ENCODE data around the gene VAV2. TPM values are rescaled to one million over a fixed set of nuclear protein-coding genes. Genes with fewer than 3 reads are reported as not detected.

VAV2 gene
- polyA plus RNA-seq, 1 of the 3 experiments (the other 2 are of a cell fraction), result 14.9 TPM

DNA sequence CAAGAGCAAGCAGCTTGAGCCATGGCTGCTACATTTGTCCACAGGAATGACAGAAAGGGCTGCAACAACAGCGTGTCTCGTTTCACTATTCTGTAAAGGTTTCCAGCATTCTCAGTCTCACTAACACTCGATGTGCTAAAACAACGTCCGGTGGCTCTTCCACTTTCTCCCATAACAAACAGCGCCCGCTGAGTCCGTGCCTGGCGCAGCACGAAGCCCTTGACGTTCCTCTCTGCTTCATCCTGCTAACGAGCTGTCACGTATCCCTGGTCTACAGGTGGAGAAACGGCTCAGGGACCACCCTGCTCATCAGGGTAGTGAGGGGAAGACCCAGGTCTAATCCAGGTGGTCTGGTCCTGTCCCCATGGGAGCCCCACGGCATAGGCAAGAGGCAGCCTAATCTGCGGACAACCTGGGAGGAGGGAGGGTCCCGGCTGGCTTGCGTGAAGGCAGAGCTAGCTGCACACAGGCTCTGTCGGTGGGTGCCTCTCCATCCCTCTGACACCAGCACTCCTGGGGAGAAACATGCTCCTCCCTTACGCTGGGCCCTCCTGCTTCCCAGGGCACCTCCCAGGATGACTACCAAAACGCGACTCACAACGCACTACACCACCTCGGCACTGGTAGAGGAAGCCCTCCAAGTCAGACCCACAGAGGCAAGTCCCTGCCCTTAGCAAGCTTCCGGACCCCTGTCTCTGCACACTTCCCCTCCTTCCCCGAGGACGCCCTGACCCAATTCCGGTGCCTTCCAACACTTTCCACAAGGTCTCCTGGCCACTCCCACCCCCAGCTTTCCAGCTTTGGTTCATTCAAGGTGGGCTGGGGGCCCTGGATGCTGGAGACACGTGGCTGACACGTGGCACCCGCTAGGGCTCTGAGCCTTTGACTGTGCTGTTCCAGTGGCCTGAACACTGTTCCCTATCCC lies 43.3 kb downstream of the VAV2 start:
- Histone ChIP-seq H3K27me3 (ENCODE audit: insufficient read depth) (no peaks in the 10 kb centered on the region), H2AFZ (ENCODE audit: low read depth) (no peak overlapping the region), H3K4me1 (ENCODE audit: control insufficient read depth in 1 of 2, insufficient read depth in 2 of 2, low read depth in 1 of 2, low read length in 1 of 2) (peaks cover 13 to 54% of the 10 kb centered on the region in 2 experiments), H3K9me3 (no peaks in the 10 kb centered on the region), H3K9me2 (no peaks in the 10 kb centered on the region), H3F3A (replicated peaks; ENCODE audit: insufficient read depth) (peaks cover 10% of the 10 kb centered on the region), H3K27ac (ENCODE audit: low read depth in 2 of 2, low read length in 1 of 2) (peak overlapping the region in 1 of 2 experiments; percentile 22; a peak in 1 of 4 replicates), H3K36me3 (replicated peaks in 1 of 2; ENCODE audit: control insufficient read depth in 1 of 2, insufficient read depth in 2 of 2, low read length in 1 of 2) (no peaks in the 10 kb centered on the region), H3K4me2 (no peak overlapping the region), H3K9ac (no peak overlapping the region), H3K4me3 (ENCODE audit: low read depth in 2 of 2, low read length in 1 of 2) (no peak overlapping the region), H4K20me1 (ENCODE audit: insufficient read depth) (peaks cover 71% of the 10 kb centered on the region), H3K79me2 (ENCODE audit: insufficient read depth) (peaks cover 96% of the 10 kb centered on the region)
- ChIA-PET POLR2A (interaction anchor here (0.9 kb wide), 1 partner anchor 8 kb away, joined by 3 read pairs; no protein-coding TSS in a partner anchor), CTCF (interaction anchor here (0.8 to 1.5 kb wide), 6 partner anchors 11 to 124 kb away, joined by 3 to 8 read pairs (median 3); no protein-coding TSS in a partner anchor)
- DNase-seq, result no peak
- TF ChIP-seq YY1 (IDR thresholded peaks at IDR 0.05; ENCODE audit: low read depth) (no peak), GATA2 (CRISPR knock-in tag; IDR thresholded peaks at IDR 0.05) (no peak), JUND (IDR thresholded peaks at IDR 0.05) (no peak), RXRA (IDR thresholded peaks at IDR 0.05; ENCODE audit: borderline replicate concordance, low read depth) (no peak), GABPA (IDR thresholded peaks at IDR 0.05; ENCODE audit: low read depth) (no peak), EZH2phosphoT487 (IDR thresholded peaks at IDR 0.05; ENCODE audit: borderline replicate concordance, low read depth) (no peak), FOXJ3 (CRISPR knock-in tag; IDR thresholded peaks at IDR 0.05) (no peak), TAF1 (IDR thresholded peaks at IDR 0.05; ENCODE audit: borderline replicate concordance, low read depth, low read length) (no peak), RFX5 (IDR thresholded peaks at IDR 0.05; ENCODE audit: low read length) (no peak), SMC3 (IDR thresholded peaks at IDR 0.05; ENCODE audit: low read depth, low read length) (no peak), RAD21 (IDR thresholded peaks at IDR 0.05; ENCODE audit: low read length) (no peak), ELF1 (IDR thresholded peaks at IDR 0.05) (no peak), MEF2A (IDR thresholded peaks at IDR 0.05; ENCODE audit: borderline replicate concordance, low read depth) (no peak), TEAD4 (IDR thresholded peaks at IDR 0.05; ENCODE audit: borderline replicate concordance, insufficient read depth) (no peak)
- TF ChIP-seq, protein P1, sequence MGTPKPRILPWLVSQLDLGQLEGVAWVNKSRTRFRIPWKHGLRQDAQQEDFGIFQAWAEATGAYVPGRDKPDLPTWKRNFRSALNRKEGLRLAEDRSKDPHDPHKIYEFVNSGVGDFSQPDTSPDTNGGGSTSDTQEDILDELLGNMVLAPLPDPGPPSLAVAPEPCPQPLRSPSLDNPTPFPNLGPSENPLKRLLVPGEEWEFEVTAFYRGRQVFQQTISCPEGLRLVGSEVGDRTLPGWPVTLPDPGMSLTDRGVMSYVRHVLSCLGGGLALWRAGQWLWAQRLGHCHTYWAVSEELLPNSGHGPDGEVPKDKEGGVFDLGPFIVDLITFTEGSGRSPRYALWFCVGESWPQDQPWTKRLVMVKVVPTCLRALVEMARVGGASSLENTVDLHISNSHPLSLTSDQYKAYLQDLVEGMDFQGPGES (IDR thresholded peaks at IDR 0.05; ENCODE audit: low read depth, low read length), result no peak
- TF ChIP-seq, protein P2, sequence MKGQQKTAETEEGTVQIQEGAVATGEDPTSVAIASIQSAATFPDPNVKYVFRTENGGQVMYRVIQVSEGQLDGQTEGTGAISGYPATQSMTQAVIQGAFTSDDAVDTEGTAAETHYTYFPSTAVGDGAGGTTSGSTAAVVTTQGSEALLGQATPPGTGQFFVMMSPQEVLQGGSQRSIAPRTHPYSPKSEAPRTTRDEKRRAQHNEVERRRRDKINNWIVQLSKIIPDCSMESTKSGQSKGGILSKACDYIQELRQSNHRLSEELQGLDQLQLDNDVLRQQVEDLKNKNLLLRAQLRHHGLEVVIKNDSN (IDR thresholded peaks at IDR 0.05; ENCODE audit: borderline replicate concordance, low read depth), result no peak
- TF ChIP-seq, protein P3, sequence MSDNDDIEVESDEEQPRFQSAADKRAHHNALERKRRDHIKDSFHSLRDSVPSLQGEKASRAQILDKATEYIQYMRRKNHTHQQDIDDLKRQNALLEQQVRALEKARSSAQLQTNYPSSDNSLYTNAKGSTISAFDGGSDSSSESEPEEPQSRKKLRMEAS (IDR thresholded peaks at IDR 0.05; ENCODE audit: low read depth), result no peak
- TF ChIP-seq, protein P4, sequence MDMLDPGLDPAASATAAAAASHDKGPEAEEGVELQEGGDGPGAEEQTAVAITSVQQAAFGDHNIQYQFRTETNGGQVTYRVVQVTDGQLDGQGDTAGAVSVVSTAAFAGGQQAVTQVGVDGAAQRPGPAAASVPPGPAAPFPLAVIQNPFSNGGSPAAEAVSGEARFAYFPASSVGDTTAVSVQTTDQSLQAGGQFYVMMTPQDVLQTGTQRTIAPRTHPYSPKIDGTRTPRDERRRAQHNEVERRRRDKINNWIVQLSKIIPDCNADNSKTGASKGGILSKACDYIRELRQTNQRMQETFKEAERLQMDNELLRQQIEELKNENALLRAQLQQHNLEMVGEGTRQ (IDR thresholded peaks at IDR 0.05; ENCODE audit: borderline replicate concordance, low read depth, low read length), result no peak
- WGBS (ENCODE audit: low lambda C conversion rate), result 91% methylated on average over 25 of the region's 31 CpGs

Measured in SK-N-SH (cell line).